ENCODE measurements around the gene ULK4.

- no peak for TF ChIP-seq FOSL2 (IDR thresholded peaks at IDR 0.05; ENCODE audit: borderline replicate concordance, low read depth)
- no peak for TF ChIP-seq EZH2phosphoT487 (IDR thresholded peaks at IDR 0.05; ENCODE audit: borderline replicate concordance, low read depth)
- TF ChIP-seq YY1 (IDR thresholded peaks at IDR 0.05; ENCODE audit: low read depth): no peak
- TF ChIP-seq CTCF (IDR thresholded peaks at IDR 0.05): no peak
- no peak for TF ChIP-seq MXI1 (IDR thresholded peaks at IDR 0.05; ENCODE audit: low read depth, low read length)
- TF ChIP-seq RCOR1 (IDR thresholded peaks at IDR 0.05; ENCODE audit: low read length): no peak
- no peak for TF ChIP-seq EP300 (IDR thresholded peaks at IDR 0.05; ENCODE audit: borderline replicate concordance in 1 of 2, low read depth in 1 of 2, low read length in 1 of 2)
- no peak for TF ChIP-seq MEF2A (IDR thresholded peaks at IDR 0.05; ENCODE audit: borderline replicate concordance, low read depth)
Observed at GRCh38 chr3:41565003-41565402, 396.9 kb downstream of the ULK4 start.
